ENCODE data around the gene DZIP1L.
A peak's percentile ranks its signal among the peaks of the same experiment; 100 is the strongest.
"Not testable (repeated sequence)": the region's sequence is repeated elsewhere in the genome, so short reads cannot be mapped to it uniquely, and the experiment has no call there.

The DZIP1L gene, protein sequence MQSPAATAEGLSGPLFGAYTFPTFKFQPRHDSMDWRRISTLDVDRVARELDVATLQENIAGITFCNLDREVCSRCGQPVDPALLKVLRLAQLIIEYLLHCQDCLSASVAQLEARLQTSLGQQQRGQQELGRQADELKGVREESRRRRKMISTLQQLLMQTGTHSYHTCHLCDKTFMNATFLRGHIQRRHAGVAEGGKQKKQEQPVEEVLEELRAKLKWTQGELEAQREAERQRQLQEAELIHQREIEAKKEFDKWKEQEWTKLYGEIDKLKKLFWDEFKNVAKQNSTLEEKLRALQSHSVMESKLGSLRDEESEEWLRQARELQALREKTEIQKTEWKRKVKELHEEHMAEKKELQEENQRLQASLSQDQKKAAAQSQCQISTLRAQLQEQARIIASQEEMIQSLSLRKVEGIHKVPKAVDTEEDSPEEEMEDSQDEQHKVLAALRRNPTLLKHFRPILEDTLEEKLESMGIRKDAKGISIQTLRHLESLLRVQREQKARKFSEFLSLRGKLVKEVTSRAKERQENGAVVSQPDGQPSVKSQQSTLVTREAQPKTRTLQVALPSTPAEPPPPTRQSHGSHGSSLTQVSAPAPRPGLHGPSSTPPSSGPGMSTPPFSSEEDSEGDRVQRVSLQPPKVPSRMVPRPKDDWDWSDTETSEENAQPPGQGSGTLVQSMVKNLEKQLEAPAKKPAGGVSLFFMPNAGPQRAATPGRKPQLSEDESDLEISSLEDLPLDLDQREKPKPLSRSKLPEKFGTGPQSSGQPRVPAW

DNA sequence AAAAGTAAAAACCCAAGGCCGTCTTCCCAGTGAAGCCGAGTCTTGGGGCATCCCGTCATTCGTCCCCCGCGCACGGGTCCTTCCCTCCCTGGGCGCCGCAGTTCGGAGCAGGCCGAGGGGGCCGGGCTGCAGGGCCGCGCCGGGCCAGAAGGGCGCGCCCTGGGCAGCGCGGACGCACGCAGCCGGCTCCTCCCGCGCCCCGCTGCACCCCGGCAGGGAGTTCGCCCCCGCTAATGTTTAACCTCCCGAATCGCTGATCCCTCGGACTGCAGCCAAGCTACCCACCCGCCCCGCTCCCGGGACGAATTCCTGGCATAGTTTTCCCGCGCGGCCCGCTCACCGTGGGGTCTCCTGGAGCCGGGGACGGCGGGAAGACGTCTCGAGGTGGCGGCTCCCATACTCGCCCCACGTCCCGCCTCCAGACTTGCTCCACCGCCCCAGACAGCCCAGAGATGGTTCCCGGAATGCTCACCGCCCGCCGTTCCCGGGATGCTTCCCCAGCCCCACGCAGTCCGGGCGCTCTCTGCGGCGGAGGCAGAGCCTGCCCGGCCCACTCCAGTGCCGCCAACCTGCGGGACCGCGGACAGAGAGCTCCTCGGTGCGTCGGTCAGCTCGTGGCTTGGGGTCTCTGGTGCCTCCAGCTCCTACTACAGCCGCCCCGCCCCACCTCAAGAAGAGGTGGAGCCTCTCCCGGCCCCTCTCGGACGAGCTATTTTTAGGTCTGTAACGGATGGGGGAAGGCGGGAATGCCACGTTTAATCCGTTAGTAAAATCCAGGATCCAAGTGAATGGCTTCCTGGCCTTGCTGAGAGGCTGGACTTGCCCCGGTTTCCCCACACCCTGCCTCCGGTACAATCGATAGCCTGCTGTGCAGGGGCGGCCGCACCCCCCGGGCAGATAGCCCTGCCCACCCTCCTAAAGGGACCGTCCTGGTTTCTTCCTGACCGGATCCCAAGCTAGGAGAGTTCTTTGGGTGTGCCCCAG lies at the start of gene DZIP1L:
Gene DZIP1L (minus strand): TSS at position 621 of the 984 bp plus-strand sequence. CDS start 11,637 bp downstream, outside the sequence.
- peak; percentile 90 for DNase-seq

DNA sequence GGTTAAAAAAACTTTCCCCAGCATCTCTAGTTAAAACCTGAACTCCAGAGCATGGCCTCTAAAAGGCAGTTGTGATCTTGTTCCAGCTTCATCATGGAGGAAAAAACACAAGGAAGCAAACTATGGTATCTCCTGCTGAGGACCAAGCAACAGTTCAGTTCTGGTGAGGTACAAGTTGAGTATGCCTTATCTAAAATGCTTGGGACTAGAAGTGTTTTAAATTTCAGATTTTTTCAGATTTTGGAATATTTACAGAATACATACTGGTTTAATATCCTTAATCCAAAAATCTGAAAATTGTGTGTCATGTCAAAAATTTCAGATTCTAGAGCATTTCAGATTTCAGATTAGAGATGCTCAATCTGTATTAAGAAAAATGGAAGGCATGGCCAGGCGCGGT lies 49.7 kb upstream of the DZIP1L start:
- no peak for DNase-seq

DNA sequence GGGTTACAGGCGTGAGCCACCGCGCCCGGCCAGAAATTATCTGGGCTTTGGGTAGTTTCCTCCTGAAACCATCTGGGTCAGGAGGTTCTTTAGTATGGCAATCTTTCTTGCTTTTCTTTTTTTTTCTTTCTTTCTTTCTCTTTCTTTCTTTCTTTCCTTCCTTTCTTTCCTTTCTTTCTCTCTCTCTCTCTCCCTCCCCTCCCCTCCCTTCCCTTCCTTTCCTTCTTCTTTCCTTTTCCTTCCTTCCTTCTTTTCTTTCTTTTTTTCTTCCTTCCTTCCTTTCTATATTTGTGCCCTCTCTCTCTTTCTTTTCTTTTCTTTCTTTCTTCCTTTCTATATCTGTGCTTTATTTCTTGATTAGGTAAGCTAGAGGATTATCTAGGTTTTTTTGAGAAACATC lies 42.3 kb upstream of the DZIP1L start:
- no peak for DNase-seq

DNA sequence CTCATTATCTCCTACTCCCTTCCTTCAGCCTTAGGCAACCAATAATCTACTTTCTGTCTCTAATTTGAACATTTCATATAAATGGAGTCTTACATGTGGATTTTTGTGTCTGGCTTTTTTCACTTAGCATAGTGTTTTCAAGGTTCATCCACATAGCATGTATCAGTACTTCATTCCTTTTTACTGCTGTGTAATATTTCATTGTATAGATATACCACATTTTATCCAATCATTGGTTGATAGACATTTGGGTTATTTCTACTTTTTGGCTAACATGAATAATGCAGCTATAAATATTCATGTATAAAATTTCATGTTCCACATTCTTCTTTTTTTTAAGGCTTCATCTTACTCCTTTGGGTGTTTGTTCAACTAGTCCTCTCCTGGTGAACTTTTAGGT lies 39.1 kb upstream of the DZIP1L start:
- DNase-seq = no peak

DNA sequence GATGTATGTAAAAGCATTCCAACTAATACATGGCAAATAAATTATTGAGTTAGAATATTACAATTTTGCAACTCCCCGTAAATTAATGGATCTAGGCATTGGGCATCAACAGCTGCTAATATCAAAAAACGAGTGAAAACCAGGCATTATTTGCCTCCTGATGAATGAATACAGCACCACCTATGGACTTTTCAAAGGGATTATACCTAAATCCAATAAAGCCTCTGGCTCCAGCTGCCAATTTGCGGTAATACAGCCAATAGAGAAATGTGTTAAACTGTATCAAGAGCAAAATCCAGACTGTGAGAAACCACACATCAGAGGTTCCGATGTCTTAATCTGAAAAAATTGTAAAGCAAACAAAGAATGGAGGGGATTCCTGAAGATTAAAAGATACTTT lies 33.1 kb upstream of the DZIP1L start:
- no peak for DNase-seq

DNA sequence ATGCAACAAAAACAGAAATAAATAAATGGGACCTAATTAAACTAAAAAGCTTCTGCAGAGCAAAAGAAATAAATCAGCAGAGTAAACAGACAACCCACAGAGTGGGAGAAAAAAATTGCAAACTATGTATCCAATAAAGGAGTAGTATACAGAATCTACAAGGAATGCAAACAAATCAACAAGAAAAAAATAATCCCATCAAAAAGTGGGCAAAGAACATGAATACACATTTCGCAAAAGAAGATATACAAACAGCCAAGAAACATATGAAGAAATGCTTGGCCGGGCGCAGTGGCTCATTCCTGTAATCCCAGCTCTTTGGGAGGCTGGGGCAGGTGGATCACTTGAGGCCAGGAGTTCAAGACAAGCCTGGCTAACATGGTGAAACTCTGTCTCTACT lies 26.8 kb upstream of the DZIP1L start:
- not testable (repeated sequence) for DNase-seq

DNA sequence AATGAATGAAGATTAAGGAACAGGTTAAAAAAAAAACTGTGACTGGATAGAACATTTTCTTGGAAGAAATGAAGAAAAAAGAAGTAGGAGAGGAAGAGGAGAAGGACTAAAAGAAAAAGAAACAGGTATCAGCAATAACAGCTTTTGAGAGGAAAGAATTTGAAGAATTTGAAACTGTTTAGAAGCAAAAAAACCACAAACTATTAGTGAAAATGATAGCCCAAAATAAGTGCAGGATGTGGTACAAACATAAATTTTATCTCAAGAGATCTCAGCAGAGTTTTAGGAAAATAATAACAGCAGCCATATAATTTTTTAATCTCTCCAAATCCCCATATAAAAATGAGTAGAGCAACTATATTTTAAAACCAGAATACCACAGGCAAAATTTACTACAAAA lies 25.5 kb upstream of the DZIP1L start:
- DNase-seq = no peak

DNA sequence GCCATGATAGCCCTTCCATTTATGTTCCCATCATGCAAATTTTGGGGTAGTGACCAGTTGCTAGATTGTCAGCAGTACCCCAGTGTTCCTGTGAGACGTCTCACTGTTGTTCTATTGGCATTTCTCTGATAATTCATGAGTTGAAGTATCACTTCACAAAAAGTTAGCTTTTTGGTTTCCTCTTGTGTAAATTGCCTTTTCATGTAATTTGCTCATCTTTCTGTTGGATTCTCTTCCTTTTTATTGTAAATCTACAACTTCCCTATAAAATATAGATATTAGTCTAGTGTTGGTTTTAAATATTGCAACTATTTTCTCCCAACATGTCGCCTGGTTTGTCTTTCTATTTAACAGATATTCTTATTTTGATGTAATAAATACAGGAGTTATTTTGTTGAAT lies 24.3 kb upstream of the DZIP1L start:
- DNase-seq = no peak

DNA sequence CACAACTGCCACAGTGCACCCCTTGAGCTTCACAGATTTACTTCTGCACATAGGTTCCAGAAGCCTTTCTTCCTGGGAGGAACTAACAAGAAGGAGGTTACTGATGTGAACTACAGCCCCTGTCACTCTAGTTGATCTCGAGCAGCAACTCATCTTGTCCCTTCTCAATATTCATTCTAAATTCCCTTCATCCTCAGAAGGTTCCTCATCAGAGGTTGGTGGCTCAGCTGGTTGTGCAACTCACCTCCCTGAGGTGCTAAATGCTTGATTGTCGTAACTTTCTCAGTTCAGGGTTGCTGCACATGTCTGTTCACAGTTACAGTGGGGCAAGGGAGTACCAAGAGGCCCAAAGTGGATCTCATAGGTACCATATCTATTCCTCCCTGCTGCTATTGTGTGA lies 22.5 kb upstream of the DZIP1L start:
- no peak for DNase-seq

DNA sequence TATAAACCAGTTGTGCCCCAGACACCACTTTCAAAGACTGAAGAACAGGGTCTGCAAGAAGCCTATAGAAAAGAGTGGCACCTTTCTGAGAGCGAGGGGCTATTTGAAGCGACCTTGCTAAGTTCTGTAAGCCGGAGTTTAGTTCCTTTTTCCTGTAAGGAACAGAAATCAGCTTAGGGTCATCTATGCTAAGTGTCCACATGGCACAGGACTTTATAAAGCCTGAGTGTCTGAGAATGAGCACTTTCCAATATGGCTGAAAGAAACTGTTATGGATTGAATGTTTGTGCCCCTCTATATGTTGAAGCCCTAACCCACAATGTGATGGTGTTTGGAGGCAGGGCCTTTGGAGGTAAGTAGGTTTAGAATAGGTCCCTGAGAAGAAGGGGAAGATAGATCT lies 20.8 kb upstream of the DZIP1L start:
- no peak for DNase-seq

DNA sequence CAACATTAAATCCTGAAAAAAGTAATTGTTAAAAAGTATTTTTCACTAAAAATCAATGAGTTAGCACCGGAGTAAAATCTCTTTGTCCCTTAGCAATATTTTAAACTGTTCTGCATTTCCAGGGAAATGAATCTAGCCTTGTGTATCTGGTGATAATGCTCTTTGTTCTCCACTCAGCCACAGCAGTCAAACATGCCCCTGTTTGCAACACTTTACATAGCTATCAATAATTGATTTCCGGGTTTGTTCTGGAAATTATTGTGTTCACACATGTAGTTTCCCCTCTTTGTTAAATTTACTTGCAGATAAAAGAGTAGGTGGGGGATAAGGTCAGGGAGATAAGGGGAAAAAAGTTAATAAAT lies 20.4 kb upstream of the DZIP1L start:
- DNase-seq = no peak

DNA sequence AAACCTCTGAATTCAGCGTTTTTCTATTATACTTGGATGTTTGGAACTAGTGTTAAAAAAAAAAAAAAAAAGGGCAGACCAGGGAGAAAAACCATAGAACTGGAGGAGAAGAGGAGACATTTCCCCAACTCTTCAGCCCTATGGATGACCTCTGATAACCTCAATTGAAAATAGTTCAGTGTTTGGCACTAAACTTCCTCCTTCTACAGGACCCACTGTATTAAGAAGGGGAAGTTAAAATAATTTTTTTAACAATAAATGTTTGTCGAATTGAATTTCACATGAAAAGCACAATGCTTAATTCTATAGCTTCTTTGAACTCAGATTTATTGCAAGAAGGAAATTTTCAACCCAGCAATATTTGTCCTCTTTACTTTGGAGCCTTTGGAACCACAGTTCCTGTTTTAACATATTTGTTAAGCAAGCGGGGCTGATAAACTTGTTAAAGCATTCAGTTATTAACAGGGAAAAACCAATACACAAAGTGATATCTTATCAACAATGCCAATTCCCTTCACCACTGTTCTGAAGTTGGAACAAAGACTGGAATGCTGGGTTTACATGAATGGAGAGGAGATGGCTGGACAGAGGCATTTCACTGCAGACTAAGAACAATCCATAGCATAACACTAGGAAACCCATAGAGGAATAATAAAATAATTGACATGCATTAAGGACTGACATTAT lies 19.9 kb upstream of the DZIP1L start:
- DNase-seq = no peak

DNA sequence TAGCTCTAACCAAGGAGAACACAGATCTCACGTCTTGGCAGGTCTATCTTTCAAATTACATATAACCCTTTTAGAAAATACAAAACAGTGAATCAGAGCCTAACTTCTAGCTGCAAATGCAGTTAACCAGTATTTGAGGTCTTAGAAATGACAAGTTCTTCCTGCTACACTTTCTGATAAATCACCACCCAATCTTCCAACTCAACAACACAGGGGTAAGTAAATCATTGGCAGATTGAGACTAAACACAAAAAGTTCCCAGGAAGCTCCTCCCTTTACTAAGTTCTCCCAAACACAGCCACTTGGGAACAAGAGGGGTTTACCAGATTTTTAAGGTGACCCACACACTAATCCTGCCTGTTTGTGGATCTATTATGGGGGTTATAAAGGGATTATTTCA lies 16.8 kb upstream of the DZIP1L start, which contains the start of gene A4GNT:
Gene A4GNT (minus strand): TSS at position 152 of the 400 bp plus-strand sequence. CDS start 1,134 bp downstream, outside the sequence.
- DNase-seq = no peak

DNA sequence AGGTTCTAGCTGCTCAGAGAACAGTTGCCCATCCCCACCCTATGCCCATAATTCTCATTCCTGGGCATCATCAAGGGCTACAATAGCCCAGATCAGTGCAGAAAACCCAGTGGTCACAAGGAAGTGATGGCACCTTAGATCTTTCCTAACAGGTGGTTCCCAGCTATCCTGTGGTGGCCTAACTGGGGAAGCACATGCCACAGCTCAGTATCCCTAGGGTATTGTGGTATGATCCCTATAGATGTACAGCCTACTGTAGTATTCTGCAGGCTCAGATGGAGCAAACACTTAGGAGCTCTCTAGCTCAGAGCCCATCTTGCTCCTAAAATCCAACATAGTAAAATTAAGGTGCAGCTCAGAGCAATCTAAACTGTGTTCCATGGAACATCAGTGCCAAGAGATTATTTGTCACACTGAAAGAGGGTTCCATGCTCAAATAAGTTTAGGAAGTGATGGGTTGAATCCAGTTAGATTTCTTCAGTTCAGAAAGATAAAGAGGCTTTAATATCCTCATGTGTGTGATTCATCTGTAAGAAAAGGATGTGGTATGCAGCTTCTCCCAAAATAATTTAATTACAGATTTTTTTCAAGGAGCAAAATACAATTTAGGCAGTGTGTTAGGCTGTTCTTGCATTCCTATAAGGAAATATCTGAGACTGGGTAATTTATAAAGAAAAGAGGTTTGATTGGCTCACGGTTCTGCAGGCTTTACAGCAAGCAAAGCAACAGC lies 12.4 kb upstream of the DZIP1L start:
- DNase-seq = peak; percentile 10

DNA sequence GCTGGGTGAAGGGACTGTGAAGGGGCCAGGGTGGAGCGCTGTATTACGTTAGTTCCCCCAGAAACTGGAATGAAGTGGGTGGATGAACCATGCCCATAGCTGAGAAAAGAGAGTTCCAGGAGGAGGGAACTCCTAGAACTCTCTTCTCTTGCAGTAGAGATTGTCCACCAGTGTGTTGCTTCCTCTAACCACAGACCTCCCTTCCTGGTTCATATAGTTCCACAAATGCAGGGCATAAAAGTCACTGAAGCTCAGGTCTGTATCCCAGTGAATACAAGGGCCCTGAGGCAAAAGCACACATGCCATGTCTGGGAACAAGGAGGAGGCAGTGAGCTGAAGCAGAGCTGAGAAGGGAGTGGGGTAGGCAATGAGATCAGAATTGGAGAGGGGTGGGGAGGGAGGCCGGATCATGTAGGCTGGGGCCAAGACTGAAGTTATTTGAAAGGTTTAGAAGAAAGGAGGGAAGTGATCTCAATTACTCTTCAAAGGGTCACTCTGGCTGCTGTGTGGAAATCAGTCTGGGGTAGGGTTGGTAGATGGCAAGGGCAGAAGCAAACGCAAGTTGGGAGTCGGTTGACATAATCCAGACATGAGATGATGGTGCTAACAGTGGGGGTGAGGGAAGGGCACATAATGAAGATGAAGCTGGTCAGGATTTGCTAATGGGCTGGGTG lies 10.3 kb upstream of the DZIP1L start:
- peak; percentile 21 for DNase-seq

DNA sequence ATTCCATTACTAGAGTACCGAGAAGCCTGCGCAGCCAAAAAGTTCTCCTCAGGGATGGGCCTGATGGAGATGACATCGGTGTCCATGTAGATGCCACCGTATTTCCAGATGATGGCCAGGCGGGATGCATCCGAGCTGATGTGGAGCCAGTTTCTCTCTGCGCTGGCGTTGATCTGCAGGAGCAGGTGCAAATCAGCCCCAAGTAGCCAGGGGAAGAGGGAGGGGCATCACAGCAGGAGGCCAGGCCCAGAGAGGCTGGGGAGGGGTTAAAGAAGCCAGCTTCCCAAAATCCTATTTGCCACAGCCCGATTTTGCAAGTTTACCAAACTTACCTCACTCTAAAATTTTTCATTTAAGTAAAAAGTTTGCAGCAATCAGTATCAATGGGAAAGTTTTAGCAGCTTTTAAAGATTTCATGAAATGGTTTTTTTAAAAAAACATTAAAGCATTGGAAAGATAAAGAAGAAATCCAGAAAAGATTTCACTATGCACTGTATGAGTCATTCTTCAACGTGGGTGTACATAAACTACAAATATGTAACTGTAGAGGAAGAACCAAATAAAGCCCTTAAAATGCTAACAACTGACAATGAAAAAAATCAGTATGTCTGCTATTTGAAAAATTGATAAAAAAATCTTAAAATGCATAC lies 9.4 kb upstream of the DZIP1L start:
- peak; percentile 36 for DNase-seq

DNA sequence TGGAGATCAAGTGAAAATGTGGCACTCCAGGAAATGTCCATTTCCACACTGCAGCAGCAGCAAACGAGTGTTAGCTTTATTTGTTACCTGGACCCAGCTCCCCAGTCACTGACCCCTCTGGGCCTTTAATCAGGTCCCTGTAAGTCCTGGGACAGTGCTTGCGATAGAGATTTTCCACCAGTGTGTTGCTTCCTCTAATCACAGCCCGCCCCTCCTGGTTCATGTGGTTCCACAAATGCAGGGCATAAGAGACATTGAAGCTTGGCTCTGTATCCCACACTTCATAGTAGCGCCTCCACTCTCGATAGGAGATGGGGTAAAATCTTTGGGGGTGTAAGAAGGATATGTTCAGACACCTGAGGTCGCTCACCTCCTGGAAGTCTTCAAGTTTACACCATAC lies 8.8 kb upstream of the DZIP1L start:
- no peak for DNase-seq

DNA sequence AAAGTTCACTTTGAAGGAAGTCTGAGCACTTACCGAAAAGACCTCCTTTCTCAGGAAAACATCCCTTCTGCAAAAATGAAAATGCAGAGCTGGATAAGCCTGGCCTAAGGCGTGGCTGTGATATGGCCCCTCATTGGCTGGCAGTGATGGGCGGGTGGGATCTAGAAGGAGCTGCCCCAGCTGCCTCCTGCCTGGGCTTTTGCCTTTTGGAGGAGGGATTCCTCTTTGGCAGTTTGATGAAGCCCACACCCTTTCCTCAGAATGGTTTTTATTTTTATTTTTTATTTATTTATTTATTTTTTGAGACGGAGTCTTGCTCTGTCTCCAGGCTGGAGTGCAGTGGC lies 4.0 kb upstream of the DZIP1L start:
- no peak for DNase-seq

DNA sequence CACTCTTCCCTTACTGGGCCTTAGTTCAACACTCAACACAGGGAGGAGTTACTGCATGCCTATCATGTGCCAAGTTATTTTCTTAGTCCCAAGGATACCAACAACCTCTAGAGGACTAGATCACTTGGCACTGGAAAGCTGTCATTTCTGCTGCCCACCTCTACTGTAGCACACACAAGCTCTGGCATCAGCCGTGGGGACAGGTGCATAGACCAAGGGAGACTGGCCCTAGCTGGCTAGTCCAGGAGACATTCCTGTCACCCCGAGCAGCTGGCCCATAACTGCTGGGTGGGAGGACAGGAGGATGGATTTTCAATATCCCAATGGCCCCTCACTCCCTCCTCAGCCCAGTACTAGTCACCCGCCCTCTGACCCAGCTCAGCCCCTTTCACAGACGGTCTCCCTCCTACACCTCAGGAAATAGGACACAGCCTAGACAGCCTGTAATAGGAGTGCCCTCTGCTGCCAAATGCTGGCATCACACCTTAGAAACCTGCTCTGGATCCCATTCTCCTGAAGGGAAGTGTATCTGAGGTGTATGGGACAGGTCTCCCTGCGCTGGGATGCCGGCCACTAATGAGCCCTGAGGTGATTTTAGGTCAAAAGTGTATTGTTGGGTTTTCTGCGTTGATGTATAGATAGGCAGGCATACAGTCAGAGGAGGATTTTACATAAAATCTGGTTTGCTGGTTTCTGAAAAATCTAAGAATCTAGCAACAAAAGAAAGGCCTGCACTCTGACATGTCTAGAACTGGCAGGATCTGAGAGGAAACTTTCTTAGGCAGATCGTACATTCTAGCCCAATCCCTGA lies 3.4 kb upstream of the DZIP1L start:
- peak; percentile 68 for DNase-seq

DNA sequence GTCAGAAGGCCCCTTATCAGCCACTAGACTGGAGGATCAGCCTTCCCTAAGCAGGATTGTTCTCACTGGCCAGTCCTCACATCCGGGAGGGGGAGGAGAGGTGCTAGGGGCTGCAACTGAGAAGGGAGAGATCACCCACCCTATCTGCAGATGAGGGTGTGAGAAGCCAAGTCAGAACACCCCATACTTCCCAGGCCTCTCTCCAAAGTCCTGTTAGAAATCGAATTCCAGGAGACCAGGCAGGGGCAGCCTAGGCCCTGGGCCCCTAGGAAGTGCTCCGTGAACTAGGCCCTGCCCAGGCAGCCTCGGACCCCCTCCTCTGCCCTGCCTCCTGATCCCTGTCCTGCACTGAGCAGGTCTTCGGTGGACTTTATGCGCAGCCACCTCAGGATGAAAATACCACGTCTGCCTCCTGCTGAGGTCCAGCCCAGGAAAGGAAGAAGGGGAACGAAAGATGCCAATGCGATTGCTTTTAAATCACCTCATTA lies 933 bp downstream of the DZIP1L start:
- peak; percentile 44 for DNase-seq
